KOPT-K1 (cell line): ENCODE data around the gene PAK4.
"Not testable (repeated sequence)": the region's sequence is repeated elsewhere in the genome, so short reads cannot be mapped to it uniquely, and the experiment has no call there.

Source experiments
- H3K27ac ChIP-seq: fragments of 200-600 bp; sonication (generic); 2 replicates; pipeline ENCODE4 v1.5.1; 2016; ENCODE audit warnings: antibody characterized with exemption, mild to moderate bottlenecking, low read depth, low read length; ENCODE audit not compliant: poor library complexity, severe bottlenecking
- H3K36me3 ChIP-seq: fragments of 200-600 bp; sonication (generic); 2 replicates; pipeline ENCODE4 v1.5.1; 2017; ENCODE audit warnings: antibody characterized with exemption, mild to moderate bottlenecking, low read length, moderate library complexity; ENCODE audit not compliant: insufficient read depth
- H3K9me3 ChIP-seq: fragments of 200-600 bp; sonication (generic); 2 replicates; pipeline ENCODE4 v1.5.1; 2017; ENCODE audit warnings: antibody characterized with exemption, low read length, mild to moderate bottlenecking; ENCODE audit not compliant: insufficient read depth, poor library complexity, severe bottlenecking

Gene PAK4

DNA sequence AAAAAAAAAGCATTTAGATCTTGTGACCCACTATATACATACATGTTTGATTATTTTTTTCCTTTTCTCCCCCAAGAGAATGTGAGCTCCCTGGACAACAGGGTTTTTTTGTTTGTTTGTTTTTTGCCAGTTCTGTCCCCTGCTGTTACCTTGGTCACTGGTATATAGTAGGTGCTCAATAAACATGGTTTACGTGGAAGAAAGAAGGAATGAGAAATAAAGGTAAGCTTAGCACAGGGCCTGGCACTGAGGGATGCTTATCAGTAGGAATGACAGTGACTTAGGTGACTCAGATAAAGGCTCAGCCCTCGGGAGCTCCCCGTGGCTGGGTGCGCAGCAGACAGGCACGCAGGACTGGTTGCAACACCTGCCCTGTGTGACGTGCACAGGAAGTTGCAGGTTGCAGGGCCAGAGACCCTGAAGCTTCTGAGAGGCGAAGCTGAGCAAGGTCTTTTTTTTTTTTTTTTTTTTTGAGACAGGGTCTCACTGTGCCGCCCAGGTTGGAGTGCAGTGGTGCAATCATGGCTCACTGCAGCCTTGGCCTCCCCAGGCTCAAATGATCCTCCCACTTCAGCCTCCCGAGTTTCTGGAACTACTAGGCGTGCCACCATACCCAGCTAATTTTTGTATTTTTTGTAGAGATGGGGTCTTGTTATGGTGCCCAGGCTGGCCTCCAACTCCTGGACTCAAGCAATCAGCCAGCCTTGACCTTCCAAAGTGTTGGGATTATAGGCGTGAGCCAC is 10.3 kb upstream of the PAK4 start:
- H3K27ac ChIP-seq, result no peak overlapping the region
- H3K9me3 ChIP-seq, result no peaks in the 10 kb centered on the region
- no peaks in the 10 kb centered on the region for H3K36me3 ChIP-seq

DNA sequence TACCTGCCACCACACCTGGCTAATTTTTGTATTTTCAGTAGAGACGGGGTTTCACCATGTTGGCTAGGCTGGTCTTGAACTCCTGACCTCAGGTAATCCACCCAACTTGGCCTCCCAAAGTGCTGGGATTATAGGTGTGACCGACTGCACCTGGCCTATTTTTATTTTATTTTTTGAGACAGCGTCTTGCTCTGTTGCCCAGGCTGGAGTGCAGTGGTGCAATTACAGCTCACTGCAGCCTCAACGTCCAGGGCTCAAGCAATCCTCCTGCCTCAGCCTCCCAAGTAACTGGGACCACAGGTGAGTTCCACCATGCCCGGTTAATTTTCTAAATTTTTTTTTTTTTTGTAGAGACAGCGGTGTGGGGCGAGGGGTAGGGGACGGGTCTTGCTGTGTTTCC is 8.6 kb upstream of the PAK4 start:
- H3K27ac ChIP-seq, H3K9me3 ChIP-seq, H3K36me3 ChIP-seq: not testable (repeated sequence)

- H3K27ac ChIP-seq, result no peak overlapping the region
- H3K36me3 ChIP-seq, result no peaks in the 10 kb centered on the region
- H3K9me3 ChIP-seq, result no peaks in the 10 kb centered on the region
Observed at GRCh38 chr19:39119830-39120229, 5.8 kb upstream of the PAK4 start.

DNA sequence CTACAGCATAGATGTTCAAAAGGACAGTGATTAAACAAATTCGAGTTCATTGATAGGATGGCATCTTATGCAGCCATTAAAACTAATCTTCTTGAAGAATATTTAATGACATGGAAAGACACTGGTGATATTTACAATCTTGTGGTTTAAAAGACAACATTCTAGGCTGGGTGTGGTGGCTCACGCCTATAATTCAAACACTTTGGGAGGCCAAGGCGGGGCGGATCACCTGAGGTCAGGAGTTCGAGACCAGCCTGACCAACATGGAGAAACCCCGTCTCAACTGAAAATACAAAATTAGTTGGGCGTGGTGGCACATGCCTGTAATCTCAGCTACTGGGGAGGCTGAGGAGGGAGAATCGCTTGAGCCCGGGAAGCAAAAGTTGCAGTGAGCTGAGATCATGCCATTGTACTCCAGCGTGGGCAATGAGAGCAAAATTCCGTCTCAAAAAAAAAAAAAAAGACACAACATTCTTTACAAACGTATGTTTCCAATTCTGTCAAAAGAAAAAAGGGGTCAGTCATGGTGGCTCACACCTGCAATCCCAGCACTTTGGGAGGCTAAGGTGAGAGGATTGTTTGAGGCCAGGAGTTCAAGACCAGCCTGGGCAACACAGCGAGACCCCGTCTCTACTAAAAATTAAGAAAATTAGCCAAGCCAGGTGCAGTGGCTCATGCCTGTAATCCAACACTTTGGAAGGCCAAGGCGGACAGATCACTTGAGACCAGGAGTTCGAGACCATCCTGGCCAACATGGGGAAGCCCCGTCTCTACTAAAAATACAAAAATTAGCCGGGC is 2.5 kb upstream of the PAK4 start:
- Histone ChIP-seq H3K36me3 (no peaks in the 10 kb centered on the region), H3K27ac (no peak overlapping the region), H3K9me3 (no peaks in the 10 kb centered on the region)

DNA sequence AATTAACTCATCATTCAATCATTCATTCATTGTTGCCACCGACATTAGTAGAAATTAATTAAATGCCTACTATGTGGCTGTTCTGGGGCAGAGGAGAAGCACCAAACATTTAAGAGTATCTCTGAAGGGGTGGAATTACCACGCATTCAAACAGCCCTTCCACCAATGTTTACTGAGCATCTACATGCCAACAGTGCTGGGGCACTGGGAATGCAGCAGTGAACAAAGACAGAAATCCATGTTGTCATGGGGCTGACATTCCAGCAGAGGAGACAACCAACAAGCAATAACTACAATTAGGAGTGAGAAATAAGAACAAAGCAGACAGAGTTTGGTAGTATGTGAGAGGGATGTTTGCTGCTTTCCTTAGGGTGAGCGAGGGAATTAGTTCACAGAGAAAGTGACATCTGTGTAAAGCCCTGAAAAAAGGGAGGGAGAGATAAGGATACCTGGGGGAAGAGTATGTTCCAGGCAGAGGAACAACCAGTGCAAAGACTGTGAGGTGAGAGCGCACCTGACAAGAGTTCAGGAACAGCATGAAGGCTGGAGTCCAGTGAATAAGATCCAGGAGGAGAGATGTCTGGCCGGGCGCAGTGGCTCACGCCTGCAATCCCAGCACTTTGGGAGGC is 1.3 kb upstream of the PAK4 start:
- H3K9me3 ChIP-seq, result no peaks in the 10 kb centered on the region
- H3K27ac ChIP-seq, result no peak overlapping the region
- H3K36me3 ChIP-seq, result no peaks in the 10 kb centered on the region

- Histone ChIP-seq H3K27ac (peak overlapping the region; percentile 83), H3K9me3 (no peaks in the 10 kb centered on the region), H3K36me3 (no peaks in the 10 kb centered on the region)
Observed at GRCh38 chr19:39125199-39125553, 410 bp upstream of the PAK4 start.

DNA sequence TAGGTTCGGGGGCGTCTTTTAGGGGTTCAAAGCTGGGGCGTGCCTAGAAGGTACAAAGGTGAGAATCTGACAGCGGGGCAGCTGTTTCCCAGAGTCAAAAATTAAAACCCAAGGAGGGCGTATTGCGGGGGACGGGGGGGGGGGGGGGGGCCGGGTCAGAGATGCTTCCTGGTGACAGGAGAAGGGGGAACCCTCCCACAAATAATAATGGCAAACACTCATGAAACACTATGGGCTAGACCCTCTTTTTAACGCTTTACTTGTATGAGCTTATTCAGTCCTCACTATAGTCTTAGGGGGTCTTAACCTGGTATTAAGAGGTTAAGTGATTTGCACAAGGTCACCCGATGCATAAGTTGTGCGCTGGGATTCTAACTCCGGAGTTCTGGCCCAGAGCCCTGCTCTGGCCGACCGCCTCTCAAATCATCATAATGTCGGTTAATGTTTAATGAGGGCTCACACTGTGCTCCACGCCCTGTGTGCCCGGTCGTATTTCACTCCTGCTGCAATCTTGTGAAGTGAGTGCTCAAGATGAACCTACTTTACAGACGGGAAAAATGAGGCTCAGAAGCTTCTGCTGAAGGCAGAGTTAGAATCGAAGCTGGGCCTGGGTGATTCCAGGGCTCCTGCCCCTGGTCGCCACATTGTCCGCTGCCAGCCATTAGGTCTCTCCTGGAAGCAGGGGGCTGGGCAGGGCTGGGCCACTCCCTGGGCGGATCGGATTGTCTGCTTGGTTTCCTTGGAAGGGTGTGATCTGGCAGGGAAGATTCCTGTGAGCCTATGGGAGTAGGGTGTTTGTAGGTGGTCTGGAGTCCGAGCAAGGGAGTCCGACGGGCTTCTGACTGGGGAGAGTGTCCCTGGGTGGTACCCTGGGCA is 964 bp downstream of the PAK4 start:
- Histone ChIP-seq H3K27ac (peak overlapping the region; percentile 83), H3K36me3 (no peaks in the 10 kb centered on the region), H3K9me3 (no peaks in the 10 kb centered on the region)

DNA sequence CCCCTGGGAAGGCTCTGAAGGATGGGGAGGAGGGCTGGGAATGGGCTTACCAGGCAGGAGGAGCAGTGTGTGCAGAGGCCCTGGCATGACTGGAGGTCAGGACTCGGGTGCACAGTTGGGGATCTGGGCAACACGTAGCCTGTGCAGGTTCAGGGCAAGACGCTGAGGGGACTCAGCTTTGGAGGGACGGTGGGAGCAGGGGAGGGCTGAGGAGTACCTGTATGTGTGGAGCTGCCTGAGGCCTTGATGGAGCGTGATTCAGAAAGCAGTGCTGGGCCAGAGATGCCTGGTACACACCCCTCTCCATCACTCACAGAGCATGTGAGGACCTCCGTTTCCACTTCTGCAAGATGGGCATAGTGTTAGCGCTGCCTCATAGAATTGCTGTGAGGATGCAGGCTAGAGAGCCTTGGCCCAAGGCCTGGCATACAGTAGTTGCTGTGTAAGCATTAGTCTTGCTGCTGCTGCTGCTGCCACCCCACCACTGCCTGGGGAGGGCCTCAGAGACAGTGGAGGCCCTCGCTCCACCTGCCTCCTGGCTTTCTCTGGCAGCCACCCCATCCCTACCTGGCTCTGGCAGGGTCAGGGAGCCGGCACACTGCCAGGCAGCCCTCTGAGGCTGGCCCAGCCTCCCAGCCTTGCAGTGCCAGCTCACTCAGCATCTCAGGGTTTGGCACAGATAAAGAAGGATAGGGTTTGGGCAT is 2.4 kb downstream of the PAK4 start:
- no peak overlapping the region for H3K27ac ChIP-seq
- no peaks in the 10 kb centered on the region for H3K9me3 ChIP-seq
- H3K36me3 ChIP-seq, result no peaks in the 10 kb centered on the region

- H3K27ac ChIP-seq, result no peak overlapping the region
- no peaks in the 10 kb centered on the region for H3K9me3 ChIP-seq
Observed at GRCh38 chr19:39128516-39129079, 3.0 kb downstream of the PAK4 start.

DNA sequence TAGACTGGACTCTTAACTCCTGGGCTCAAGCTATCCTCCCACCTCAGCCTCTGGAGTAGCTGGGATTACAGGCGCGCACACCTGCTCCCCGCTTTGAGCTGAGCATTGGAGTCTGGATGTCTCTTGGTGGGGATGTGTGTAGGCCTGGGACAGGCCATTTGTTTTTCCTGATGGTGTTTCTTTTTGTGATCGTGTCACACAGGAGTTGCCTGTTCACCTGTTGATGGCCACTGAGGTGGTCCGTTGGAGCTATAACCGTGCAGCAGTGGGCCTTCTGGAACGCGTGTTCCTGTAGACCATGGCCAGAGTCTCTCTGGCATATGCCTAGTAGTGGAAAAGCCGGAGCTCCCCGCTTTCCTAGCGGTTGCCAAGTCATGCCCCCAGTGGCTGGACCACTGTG is 3.5 kb downstream of the PAK4 start:
- Histone ChIP-seq H3K36me3 (no peaks in the 10 kb centered on the region), H3K9me3 (no peaks in the 10 kb centered on the region), H3K27ac (no peak overlapping the region)

More at GRCh38 chr19:39128516-39129079, 3.0 kb downstream of the PAK4 start:
- no peaks in the 10 kb centered on the region for H3K36me3 ChIP-seq

DNA sequence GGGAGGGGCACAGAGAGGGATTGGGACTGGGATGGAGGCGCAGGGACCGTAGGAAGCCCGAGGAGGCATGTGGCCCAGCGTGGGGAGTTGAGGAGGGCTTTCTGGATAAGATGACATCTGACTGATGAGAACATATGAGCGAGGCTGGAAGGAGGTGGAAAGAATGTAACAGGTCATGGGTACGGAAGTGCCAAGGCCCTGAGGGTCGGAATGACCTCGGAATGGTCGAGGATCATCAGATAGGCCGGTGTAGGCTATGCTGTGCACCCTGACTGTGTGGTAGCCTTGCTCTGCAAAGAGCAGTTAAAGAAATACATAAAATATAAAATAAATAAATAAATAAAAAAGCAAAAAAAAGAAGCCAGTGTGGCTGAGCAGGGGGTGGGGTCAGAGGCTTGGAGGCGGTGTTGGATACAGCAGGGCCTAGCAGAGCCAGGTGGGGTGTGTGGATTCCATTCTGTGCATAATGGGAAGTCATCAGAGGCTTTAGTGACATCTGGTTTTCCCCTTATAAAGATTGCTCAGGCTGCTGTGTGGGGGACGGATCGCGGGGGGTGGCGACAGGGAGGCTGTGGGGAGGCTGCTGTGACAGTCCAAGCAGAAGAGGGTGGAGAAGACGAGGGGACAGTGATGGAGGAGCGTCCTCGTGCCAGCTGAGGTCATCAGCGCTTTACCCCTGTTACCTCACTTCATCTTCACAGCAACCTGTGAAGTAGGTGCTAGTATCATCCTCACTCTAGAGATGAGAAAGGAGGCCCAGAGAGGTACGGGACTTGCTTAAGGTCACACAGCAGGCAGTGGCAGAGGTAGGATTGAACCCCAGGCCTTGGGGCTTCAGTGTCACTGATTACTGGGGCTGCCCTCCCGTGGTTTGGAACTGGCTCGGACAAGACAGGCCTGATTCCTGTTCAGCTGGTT is 5.0 kb downstream of the PAK4 start:
- Histone ChIP-seq H3K36me3 (no peaks in the 10 kb centered on the region), H3K9me3 (no peaks in the 10 kb centered on the region), H3K27ac (no peak overlapping the region)

DNA sequence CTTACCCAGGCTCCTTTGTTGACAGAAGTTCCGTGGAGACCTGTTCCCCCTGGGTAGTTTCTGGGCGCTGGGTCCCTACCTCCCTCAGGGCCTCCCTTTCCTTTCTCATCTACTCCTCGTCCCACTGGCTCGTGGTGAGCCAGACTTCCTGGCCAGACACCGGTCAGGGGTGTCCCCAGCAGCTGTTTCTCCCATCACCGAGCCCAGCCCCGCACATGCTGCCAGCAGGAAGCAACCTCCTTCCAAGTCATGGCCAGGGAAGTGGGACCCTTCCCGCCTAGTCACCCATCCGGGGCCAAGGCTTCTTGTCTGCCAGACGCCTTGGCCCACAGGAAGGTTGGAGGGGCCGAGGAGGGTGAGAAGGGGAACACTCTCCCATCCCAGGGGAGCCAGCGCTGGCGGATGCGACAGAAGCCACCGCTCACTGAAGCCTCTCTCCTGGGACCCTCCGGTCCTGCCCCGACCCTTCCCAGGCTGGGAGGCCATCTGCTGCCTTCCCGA is 5.7 kb downstream of the PAK4 start:
- H3K9me3 ChIP-seq, result no peaks in the 10 kb centered on the region
- H3K27ac ChIP-seq, result no peak overlapping the region
- no peaks in the 10 kb centered on the region for H3K36me3 ChIP-seq

DNA sequence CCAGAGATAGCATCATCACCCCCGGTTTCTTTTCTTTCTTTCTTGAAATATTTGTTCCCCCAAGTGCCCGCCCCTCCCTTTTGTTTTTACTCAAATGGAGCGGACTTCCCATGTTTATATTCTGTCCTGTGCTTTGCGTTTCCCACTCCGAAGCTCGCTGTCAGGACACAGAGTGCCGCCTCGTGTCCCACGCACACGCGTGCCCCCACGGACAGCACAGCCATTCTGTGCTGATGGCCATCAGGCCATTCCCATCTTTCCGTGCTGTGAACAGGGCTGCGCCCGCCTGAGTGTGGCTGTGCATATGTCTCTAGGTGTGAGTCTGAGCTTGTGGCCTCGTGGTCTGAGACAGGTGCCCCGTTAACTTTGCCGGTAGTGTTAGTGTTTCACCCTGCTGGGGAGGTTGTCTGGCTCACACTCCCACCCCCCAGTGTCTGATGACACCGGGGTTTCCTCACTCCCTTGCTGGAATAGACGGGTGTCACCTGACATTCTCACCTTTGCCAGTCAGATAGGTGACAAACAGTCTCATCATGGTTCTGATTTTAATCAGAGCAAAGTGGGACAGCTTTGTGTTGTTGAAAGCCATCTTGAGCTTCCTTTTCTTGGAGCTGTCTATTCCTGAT is 6.9 kb downstream of the PAK4 start:
- no peaks in the 10 kb centered on the region for H3K9me3 ChIP-seq
- no peak overlapping the region for H3K27ac ChIP-seq
- H3K36me3 ChIP-seq, result no peaks in the 10 kb centered on the region
